Left renal pelvis (tissue), 4 donors: ENCODE results near the gene FAM210B. TPM values are rescaled to one million over a fixed set of nuclear protein-coding genes. Genes with fewer than 3 reads are reported as not detected.
"Not testable (repeated sequence)": the region's sequence is repeated elsewhere in the genome, so short reads cannot be mapped to it uniquely, and the experiment has no call there.

Source experiments
- DNase-seq, 4 donors: peaks; one replicate each; pipeline ENCODE4 v3.0.0-alpha.2; 2013; ENCODE audit warnings: low read depth in 4 of 4, low spot score in 3 of 4
- polyA plus RNA-seq, 4 donors: library from polyadenylated mRNA; unstranded; fragments of 120-200 nt; gene quantifications; one replicate each; pipeline ENCODE4 v1.2.1, GENCODE V29; 2013; ENCODE audit not compliant: insufficient read length in 4 of 4

FAM210B gene
- 10 to 100 TPM; 38.7 to 84.7 (median 43.4) TPM for polyA plus RNA-seq

GRCh38 chr20:56358600-56359211 lies at the start of gene FAM210B:
Gene FAM210B, plus strand, starts transcription at chr20:56358974. Its CDS starts 32 bp downstream, at chr20:56359006.
- peak; percentile 64 to 80 (median 78) for DNase-seq

GRCh38 chr20:56316051-56316450 lies 42.7 kb upstream of the FAM210B start:
- no peak for DNase-seq

- no peak for DNase-seq
Measured at GRCh38 chr20:56316483-56316882, 42.3 kb upstream of the FAM210B start.

- DNase-seq: no peak
Measured at GRCh38 chr20:56322681-56323080, 36.1 kb upstream of the FAM210B start.

DNA sequence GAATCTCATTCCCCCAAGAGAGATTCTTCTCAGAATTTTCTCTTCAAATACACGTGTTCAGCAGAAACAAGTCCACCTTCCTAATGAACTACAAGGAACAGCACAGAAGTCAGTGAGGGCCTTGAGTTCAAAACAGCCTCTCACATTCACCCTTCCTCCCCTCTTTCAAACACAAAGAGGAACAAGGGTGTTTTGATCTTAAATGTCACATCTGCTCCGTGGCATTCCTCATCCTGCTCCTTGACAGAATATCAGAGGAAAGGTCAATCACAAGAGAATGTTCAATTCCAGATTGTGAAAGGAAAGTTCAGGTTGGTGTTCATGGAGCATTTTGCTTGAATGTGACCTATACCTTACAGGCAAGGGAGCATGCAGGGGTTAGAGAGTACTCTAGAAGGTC lies 35.6 kb upstream of the FAM210B start:
- DNase-seq: no peak

DNA sequence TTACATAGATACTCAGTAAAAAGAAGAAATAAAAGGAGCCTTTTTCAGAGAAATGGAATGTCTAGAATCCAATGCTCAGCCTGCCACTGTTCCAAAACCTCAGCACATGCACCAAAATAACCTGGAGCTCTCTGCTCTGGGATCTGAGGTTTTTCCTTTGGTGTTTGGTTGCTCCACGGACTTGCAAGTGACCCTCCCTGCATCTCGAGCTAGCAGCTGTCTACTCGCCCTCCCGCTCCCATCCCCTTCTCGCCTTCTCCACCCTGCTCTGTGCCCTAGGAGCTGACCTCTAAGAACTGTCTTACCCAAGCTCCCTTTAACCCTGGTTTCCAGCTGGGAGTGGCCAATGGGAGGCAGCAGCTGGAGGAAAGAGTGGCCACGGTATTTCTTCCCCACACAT lies 35.1 kb upstream of the FAM210B start:
- DNase-seq: no peak

GRCh38 chr20:56324806-56325205 lies 34.0 kb upstream of the FAM210B start:
- DNase-seq: no peak

DNA sequence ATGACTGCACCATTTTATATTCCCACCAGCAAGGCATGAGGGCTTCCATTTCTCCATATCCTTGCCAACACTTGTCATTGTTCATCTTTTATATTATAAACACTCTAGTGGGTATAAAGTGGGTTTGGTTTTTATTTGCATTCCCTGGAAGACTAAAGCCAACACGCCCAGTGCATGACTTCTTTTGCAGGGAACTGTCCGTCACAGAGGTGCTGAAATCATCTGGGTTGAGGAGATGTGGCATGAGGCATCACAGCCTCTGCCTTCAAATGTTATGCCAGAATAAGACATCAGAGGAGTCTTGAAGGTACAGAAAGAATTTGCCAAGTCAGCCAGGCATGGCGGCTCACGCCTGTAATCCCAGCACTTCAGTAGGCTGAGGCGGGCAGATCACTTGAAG lies 29.9 kb upstream of the FAM210B start:
- DNase-seq: peak in 3 of 4 donors; percentile 18 to 40 (median 39)

- DNase-seq: not testable (repeated sequence)
Measured at GRCh38 chr20:56336709-56337108, 22.1 kb upstream of the FAM210B start.

DNA sequence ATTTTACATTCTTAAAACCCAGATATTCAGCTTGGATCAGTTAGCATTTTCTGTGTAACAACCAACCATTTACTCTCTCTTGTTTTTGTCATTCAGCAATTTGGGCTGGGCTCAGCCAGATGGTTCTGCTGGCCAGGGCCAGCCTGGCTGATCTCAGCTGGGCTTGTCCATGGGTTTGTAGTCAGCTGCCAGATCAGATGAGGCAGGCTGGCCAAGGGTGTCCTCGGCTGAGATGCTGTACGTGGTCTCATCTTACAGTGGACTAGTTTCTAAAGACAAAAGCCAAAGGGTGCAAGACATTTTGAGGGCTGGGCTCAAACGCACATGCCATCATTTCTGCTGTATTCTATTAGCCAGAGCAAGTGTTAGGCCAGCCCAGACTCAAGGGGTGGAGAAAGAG lies 16.0 kb upstream of the FAM210B start:
- DNase-seq: no peak

- no peak for DNase-seq
Measured at GRCh38 chr20:56343861-56344381, 14.9 kb upstream of the FAM210B start.

DNA sequence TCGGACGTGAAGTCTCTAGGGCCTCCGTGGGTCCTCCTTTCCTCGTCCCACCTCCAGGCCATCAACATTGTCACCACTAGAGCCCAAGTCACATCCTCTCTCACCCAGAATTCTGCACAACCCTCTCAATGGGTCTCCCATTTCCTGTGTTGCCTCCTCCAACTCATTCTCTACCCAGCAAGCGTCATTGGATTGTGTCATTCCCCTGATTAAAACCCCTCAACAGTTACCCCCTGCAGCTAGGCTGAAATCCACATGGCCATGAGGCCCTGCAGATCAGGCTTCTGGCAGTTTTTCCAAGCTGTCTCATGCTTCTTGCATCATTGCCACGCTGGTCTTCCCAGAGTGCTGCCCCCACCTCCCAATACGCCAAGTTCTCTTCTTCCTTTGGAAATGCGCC lies 12.9 kb upstream of the FAM210B start:
- DNase-seq: no peak

GRCh38 chr20:56347628-56348304 lies 11.0 kb upstream of the FAM210B start:
- no peak for DNase-seq

- DNase-seq: no peak
Measured at GRCh38 chr20:56348305-56348693, 10.5 kb upstream of the FAM210B start.

DNA sequence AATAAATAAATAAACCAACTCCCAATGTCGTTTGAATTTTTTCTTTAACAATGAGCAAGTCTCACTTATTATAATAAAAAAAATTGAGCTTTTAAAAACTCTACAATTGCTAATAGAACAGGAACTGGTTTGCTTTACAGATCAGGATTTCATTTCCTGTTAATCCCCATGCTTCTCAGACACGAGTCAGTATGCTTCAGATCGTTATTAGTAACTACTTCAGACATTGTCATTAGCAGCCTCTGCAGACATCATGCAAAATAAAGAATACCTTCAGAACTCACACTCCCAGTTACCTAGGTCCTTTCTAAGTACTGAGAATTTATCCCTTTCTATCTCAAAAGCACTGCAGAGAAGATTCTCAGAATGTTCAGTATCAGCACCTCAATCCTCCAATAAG lies 10.0 kb upstream of the FAM210B start:
- no peak for DNase-seq

DNA sequence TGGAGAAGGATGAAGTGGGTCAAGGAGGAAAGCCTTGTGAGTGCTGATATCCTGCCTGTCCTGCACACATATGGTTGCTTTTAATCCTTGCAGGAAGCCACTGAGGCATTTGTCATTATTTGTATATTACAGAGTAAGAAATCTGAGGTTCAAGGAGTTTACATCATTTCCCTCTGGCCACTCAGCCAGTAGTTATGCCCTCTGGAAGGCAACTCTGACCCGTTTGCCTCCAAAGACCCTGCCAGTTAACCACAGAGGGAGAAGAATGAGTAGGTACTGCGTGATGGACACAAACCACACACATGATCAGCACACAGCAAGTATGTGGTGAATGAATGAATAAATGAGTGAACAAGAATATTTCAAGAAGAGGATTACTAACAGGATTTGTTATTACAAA lies 7.9 kb upstream of the FAM210B start:
- DNase-seq: no peak

- DNase-seq: no peak
Measured at GRCh38 chr20:56352345-56353055, 6.3 kb upstream of the FAM210B start.

DNA sequence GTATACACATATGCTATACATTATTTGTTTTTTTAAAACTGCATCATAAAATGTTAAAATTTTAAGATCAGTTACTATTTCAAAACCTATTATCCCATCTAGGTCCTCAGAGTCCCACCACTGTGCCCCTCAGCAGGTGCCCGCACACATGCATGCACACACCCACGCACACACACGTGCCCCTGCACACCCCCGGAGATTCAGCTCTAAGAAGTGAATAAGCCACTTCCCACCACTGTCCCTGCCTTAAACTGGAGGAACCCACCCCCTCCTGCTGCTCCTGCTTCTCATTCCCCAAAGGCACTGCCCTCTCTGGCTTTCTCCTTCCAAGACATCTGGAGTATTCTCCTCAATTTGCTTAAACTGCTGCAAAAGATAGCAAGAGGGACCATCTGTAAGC lies 5.4 kb upstream of the FAM210B start:
- DNase-seq: no peak

GRCh38 chr20:56358070-56358469 lies 704 bp upstream of the FAM210B start:
- DNase-seq: no peak

DNA sequence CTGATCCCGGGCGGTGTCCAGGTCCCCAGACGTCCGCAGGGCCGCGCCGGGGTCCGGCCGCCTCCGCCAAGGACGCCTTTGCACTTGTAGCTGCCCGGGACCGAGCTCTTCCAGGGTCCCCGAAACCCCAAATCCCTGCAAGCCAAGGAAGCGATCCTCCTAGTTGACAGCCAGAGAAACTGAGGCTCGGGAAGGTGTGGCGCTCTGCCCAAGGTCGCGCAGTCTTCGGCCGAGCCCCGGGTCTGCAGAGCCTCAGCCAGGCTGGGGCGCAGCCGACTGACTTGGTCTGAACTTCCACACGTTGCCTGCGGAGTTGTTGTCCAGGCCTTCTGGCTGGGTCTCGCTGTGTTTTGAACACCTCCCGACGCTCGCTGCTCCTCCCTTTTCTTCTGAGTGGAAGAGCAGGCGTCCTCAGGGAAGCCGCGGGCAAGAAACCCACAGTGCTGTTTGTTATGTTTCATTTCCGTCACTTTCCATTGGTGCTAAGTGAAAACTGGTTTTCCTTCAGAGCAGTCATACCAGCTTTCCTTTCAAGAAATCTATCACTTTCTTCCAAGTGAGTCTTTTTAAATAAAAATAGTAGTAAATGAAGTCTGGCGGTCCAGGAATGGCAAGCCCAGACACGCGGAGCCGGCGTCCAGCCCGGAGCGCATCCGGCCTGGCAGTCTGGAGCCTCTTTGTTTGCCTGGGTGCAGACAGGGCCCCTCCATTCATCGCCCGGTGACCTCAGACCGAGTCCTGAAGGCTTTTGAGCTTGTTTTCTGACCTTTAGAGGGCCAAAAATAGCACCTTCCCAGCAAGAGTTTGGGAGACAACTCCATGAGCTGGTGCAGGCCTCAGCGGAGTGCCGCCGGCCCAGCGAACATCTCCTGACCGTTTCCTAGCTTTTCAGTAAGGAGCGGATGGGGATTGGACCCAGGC lies 698 bp downstream of the FAM210B start:
- DNase-seq: peak in 1 of 4 donors; percentile 38
